ENCODE results near the gene REPS1.
A peak's percentile ranks its signal among the peaks of the same experiment; 100 is the strongest.

REPS1 gene

GRCh38 chr6:138864343-138864890, 123.6 kb downstream of the REPS1 start:
- H3K4me3 ChIP-seq (replicated peaks; ENCODE audit: low read depth, low read length), result no peak overlapping the region
- peak; percentile 16 for DNase-seq (ENCODE audit: low read depth)
- no peak for TF ChIP-seq CTCF (IDR thresholded peaks at IDR 0.05; ENCODE audit: low read length, missing control alignments)

GRCh38 chr6:138863321-138863720, 124.7 kb downstream of the REPS1 start:
- no peak for TF ChIP-seq CTCF (IDR thresholded peaks at IDR 0.05; ENCODE audit: low read length, missing control alignments)
- no peak for DNase-seq (ENCODE audit: low read depth)
- no peak overlapping the region for H3K4me3 ChIP-seq (replicated peaks; ENCODE audit: low read depth, low read length)

- DNase-seq (ENCODE audit: low read depth), result no peak
- no peak overlapping the region for H3K4me3 ChIP-seq (replicated peaks; ENCODE audit: low read depth, low read length)
These were observed 125.6 kb downstream of the REPS1 start for GRCh38 chr6:138862456-138862855.

GRCh38 chr6:138857775-138858174, 130.3 kb downstream of the REPS1 start:
- no peak overlapping the region for H3K4me3 ChIP-seq (replicated peaks; ENCODE audit: low read depth, low read length)
- TF ChIP-seq CTCF (IDR thresholded peaks at IDR 0.05; ENCODE audit: low read length, missing control alignments), result no peak
- no peak for DNase-seq (ENCODE audit: low read depth)

More at GRCh38 chr6:138862456-138862855, 125.6 kb downstream of the REPS1 start:
- no peak for TF ChIP-seq CTCF (IDR thresholded peaks at IDR 0.05; ENCODE audit: low read length, missing control alignments)

- no peak overlapping the region for H3K4me3 ChIP-seq (replicated peaks; ENCODE audit: low read depth, low read length)
- TF ChIP-seq CTCF (IDR thresholded peaks at IDR 0.05; ENCODE audit: low read length, missing control alignments), result no peak
- DNase-seq (ENCODE audit: low read depth), result no peak
These were observed 131.4 kb downstream of the REPS1 start for GRCh38 chr6:138856654-138857053.
